GM12891 (cell line): ENCODE measurements around the gene TMEM248.
"Not testable (repeated sequence)": the region's sequence is repeated elsewhere in the genome, so short reads cannot be mapped to it uniquely, and the experiment has no call there.

Source experiments
- DNase-seq: peaks from one replicate; pipeline ENCODE4 v3.0.0; 2011; ENCODE audit warnings: low spot score; ENCODE audit not compliant: insufficient read length
- FAIRE-seq: peaks from 2 replicates; lab custom pipeline; 2011; peaks lifted over from hg19 to GRCh38; lab: Jason Lieb, UNC
- PAX5 ChIP-seq: IDR thresholded peaks from 2 replicates; pipeline ENCODE4 v1.6.1; 2011; ENCODE audit warnings: low read length, moderate library complexity, mild to moderate bottlenecking; ENCODE audit not compliant: insufficient read depth, severe bottlenecking
- POLR2A ChIP-seq: IDR thresholded peaks from 2 replicates; pipeline ENCODE4 v1.6.1; 2011; ENCODE audit warnings: low read depth, low read length, control low read depth
- POLR2AphosphoS5 ChIP-seq: IDR thresholded peaks from 2 replicates; pipeline ENCODE4 v1.6.1; 2011; ENCODE audit warnings: low read depth, low read length, control low read depth
- POU2F2 ChIP-seq: IDR thresholded peaks from 2 replicates; pipeline ENCODE4 v1.6.1; 2011; ENCODE audit warnings: low read depth, mild to moderate bottlenecking, control low read depth, low read length, moderate library complexity
- SPI1 ChIP-seq: IDR thresholded peaks from 2 replicates; pipeline ENCODE4 v1.6.1; 2011; ENCODE audit warnings: low read depth, low read length, control low read depth
- TAF1 ChIP-seq: IDR thresholded peaks from 2 replicates; pipeline ENCODE4 v1.6.1; 2011; ENCODE audit warnings: low read depth, low read length, control low read depth

Gene TMEM248

DNA sequence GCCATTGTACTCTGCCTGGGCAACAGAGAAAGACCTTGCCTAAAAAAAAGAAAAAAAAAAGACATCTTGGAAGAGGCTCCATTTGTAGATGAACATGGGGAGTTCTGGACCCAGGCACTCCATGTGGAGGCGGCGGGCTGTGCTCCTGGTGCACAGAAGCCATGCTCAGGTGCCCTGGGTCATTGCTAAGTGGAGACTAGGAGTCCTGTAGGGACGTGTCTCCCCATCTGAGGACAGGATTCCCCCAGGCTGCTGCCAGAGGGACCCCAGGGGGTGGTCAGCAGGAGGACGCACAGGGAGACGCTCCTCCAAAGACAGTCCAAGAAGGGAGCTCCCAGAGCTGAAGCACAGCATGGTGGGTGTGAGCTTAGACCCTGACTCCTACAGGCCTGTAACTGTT, 40.1 kb downstream of the TMEM248 start:
- FAIRE-seq (no peak), DNase-seq (no peak)
- TF ChIP-seq TAF1 (no peak), PAX5 (no peak), POLR2A (no peak), POLR2AphosphoS5 (no peak)

GRCh38 chr7:66964411-66964810, 43.4 kb downstream of the TMEM248 start:
- TF ChIP-seq SPI1 (no peak), POU2F2 (no peak), TAF1 (no peak)
- DNase-seq (no peak), FAIRE-seq (no peak)

DNA sequence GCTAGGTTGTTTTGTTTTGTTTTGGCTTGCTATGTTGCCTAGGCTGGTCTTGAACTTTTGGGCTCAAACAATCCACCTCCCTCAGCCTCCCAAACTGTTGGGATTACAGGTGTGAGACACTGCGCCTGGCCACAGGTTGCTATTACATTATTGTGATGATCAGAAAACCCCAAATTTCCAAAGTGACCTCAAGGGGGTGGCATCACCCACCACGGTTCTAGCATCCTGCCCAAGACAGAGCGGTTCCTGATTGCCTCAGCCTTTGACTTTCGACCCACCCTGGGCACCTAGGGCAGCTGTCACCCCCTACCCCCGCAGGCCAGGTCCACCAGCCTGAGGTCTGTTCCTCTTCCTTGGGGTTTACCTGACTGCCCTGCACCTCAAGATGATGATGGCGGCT, 46.0 kb downstream of the TMEM248 start:
- TF ChIP-seq SPI1 (no peak), POLR2A (no peak), PAX5 (no peak), TAF1 (no peak), POU2F2 (no peak), POLR2AphosphoS5 (no peak)
- FAIRE-seq = no peak

GRCh38 chr7:66969001-66969400, 48.0 kb downstream of the TMEM248 start:
- not testable (repeated sequence) for FAIRE-seq, DNase-seq

More for the DNA sequence above, 46.0 kb downstream of the TMEM248 start:
- no peak for DNase-seq

- TF ChIP-seq SPI1 (no peak), POLR2AphosphoS5 (no peak), POLR2A (no peak)
- FAIRE-seq (no peak), DNase-seq (no peak)
Observed at GRCh38 chr7:66970310-66970709, 49.3 kb downstream of the TMEM248 start.

DNA sequence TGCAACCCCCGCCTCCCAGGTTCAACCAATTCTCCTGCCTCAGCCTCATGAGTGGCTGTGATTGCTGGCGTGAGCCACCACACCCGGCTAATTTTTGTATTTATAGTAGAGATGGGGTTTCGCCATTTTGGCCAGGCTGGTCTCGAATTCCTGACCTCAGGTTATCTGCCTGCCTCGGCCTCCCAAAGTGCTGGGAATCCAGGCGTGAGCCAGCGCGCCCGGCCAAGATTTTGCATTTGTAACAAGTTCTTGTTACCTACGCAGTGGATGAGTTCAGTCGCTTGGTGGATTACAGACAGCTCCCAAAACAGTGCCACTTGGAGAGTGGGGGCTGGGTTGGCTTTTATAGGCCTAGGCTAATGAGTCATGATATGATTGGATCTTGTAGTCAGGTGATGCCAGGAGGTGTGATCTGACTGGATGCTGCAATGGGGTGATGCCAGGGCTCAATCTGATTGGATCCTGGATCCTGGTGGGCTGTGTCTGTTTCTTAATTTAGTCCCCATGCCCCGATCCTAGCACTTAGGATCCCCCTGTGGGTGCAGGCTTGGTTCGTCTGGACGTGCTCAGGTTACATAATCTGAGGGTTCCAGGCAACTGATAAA, 54.1 kb downstream of the TMEM248 start:
- no peak for FAIRE-seq
- no peak for DNase-seq
- no peak for TF ChIP-seq PAX5
- TF ChIP-seq SPI1 = no peak
- no peak for TF ChIP-seq POU2F2
- TF ChIP-seq POLR2AphosphoS5 = no peak
- no peak for TF ChIP-seq TAF1
- no peak for TF ChIP-seq POLR2A

- FAIRE-seq = peak; percentile 74
Observed at GRCh38 chr7:66978312-66978711, 57.3 kb downstream of the TMEM248 start.

DNA sequence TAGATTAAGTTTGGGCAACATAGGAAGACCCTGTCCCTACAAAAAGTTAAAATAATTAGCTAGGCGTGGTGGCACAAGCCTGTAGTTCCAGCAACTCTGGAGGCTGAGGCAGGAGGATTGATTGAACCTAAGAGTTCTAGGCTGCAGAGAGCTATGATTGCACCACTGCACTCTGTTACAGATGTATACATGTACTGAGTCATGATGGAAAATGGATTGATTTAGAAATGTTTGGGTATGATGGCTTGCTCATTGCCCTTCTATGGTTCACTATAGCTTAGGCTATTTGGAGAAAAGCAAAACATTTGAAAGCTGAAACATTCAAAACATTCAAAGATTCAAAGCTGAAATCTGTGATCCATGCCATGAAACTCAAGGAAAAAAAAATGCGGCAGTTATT, 58.0 kb downstream of the TMEM248 start:
- not testable (repeated sequence) for DNase-seq, FAIRE-seq

More at GRCh38 chr7:66978312-66978711, 57.3 kb downstream of the TMEM248 start:
- not testable (repeated sequence) for DNase-seq

GRCh38 chr7:66980336-66980735, 59.3 kb downstream of the TMEM248 start:
- peak; percentile 67 for FAIRE-seq
- DNase-seq = not testable (repeated sequence)

DNA sequence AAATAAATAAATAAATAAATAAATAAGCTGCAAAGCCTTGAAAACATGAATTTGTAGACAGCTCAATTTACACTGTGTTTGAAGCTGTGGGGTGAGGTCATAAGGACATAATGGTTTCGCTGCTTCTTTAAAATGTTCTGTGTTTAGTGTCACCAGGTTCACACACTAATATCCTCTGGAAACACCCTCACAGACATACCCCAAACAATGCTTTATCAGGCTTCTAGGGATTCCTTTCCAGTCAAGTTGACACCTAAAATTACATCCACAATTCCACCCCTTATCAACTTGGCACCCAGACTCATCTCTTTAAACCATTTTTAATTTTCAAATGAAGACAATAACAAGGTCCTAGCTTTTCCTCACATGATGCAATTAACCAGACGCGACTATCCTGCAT, 68.5 kb downstream of the TMEM248 start:
- DNase-seq = not testable (repeated sequence)
- peak; percentile 26 for FAIRE-seq

DNA sequence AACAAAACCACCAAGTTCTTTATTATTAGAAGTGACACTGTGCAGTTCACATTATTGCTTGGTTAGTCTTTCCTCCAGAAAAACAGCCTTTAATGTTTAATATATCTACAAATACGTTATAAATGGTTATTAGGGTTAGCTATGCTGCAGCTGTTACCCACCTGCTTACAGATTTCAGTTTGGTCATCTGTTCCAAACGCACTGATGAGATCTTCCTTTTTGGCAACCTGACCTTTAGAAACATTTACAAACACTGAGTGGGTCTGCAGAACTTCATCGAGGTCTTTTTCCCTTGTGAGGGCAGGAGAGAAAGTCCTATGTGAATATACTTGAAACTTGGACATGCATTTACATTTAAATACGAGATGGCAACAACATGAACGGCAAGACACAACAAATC, 73.0 kb downstream of the TMEM248 start:
- DNase-seq = not testable (repeated sequence)
- FAIRE-seq = peak; percentile 16

- DNase-seq = not testable (repeated sequence)
Observed at GRCh38 chr7:66994691-66995049, 73.6 kb downstream of the TMEM248 start.

GRCh38 chr7:66995050-66995776, 74.2 kb downstream of the TMEM248 start, which contains the start of gene SBDS:
TSS of gene SBDS (minus strand) at chr7:66995586. CDS start at chr7:66995417, 169 bp downstream.
- FAIRE-seq (peak; percentile 98), DNase-seq (peak; percentile 32)
- TF ChIP-seq TAF1 (peak; percentile 75; the same call in 1 of the 2 replicates), POLR2AphosphoS5 (peak; percentile 80), POLR2A (peak; percentile 86), POU2F2 (0 out of 2 replicates have a peak, but pooled peaks have one; percentile 6)

More at GRCh38 chr7:66994691-66995049, 73.6 kb downstream of the TMEM248 start:
- not testable (repeated sequence) for FAIRE-seq
